HTERT RPE-1 (cell line): Measurements from ENCODE around the gene BRAP.
"Not testable (repeated sequence)": the region's sequence is repeated elsewhere in the genome, so short reads cannot be mapped to it uniquely, and the experiment has no call there.

Source experiments
- in situ Hi-C: fragments of 300-500 bp; cut with MboI; formaldehyde crosslinking; loops from 4 replicates; pipeline ENCODE4 v1.14.3; 2020; ENCODE audit warnings: low sequenced_read_pairs

Gene BRAP

GRCh38 chr12:111624540-111624939 is 61.2 kb downstream of the BRAP start:
- in situ Hi-C loops: no loop called here

GRCh38 chr12:111617841-111618240 is 67.9 kb downstream of the BRAP start:
- in situ Hi-C loops: not testable (repeated sequence)

GRCh38 chr12:111616177-111616623 is 69.6 kb downstream of the BRAP start:
- in situ Hi-C loops: no loop called here

- in situ Hi-C loops: no loop called here
Measured at GRCh38 chr12:111607239-111607638, 78.5 kb downstream of the BRAP start.

- in situ Hi-C loops: no loop called here
Measured at GRCh38 chr12:111606767-111607230, 79.0 kb downstream of the BRAP start.

GRCh38 chr12:111605911-111606766 is 79.6 kb downstream of the BRAP start:
- in situ Hi-C loops: no loop called here

- in situ Hi-C loops: not testable (repeated sequence)
Measured at GRCh38 chr12:111602857-111603256, 82.9 kb downstream of the BRAP start.

GRCh38 chr12:111602348-111602747 is 83.4 kb downstream of the BRAP start:
- in situ Hi-C loops: no loop called here

GRCh38 chr12:111600986-111601385 is 84.8 kb downstream of the BRAP start:
- in situ Hi-C loops: not testable (repeated sequence)

GRCh38 chr12:111600205-111600642 is 85.5 kb downstream of the BRAP start:
- in situ Hi-C loops: no loop called here

- in situ Hi-C loops: no loop called here
Measured at GRCh38 chr12:111599453-111600204, 86.1 kb downstream of the BRAP start.

GRCh38 chr12:111598637-111599452 is 86.9 kb downstream of the BRAP start, which contains the start of gene ATXN2:
ATXN2 (minus strand) TSS chr12:111599315; CDS start chr12:111599034, 281 bp downstream.
- in situ Hi-C loops: no loop called here

- in situ Hi-C loops: no loop called here
Measured at GRCh38 chr12:111597831-111598636, 87.7 kb downstream of the BRAP start.

- in situ Hi-C loops: no loop called here
Measured at GRCh38 chr12:111596985-111597830, 88.5 kb downstream of the BRAP start.

- in situ Hi-C loops: not testable (repeated sequence)
Measured at GRCh38 chr12:111595341-111595835, 90.4 kb downstream of the BRAP start.
